Stimulated activated CD4-positive, alpha-beta T cell treated with anti-CD3 and anti-CD28 coated beads, TNF-alpha, amount 100 ng/mL, for 24 hours (primary cell): ENCODE data around the gene EPDR1.
"Not testable (repeated sequence)": the region's sequence is repeated elsewhere in the genome, so short reads cannot be mapped to it uniquely, and the experiment has no call there.

ENCODE experiments used
- DNase-seq, 3 experiments: peaks; one replicate each; pipeline ENCODE4 v3.0.0-alpha.2; 2020; ENCODE audit warnings: low read depth in 3 of 3

The EPDR1 gene

GRCh38 chr7:37928878-37929277 lies 8.4 kb downstream of the EPDR1 start:
- DNase-seq = no peak

- DNase-seq = no peak
These were observed 9.9 kb downstream of the EPDR1 start for GRCh38 chr7:37930226-37930948.

- DNase-seq = no peak
These were observed 12.1 kb downstream of the EPDR1 start for GRCh38 chr7:37932543-37932942.

DNA sequence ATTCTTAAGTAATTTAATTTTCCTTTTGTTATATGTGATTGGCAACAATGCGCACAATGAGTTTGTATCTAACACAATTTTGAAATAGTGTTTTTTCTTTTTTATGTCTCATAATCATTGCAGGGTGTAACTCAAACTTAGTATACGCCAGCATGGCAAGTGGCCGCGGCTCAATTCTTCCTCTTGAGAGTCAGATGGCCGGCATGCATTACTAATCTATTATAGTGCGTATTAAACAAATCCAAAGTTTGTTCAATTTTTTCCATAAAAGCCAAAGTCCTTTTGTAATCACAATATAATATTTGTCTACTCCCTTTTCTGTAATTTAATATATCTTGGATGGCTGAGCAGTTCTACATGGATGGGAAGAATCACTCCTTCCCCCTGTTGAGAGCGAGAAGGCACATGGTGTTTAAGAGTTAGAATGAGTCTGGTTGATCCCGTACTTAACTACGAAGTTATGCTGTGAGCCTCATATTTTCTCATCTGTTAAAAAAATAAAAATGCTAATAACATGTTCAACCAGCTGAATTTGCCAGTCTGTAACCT lies 12.7 kb downstream of the EPDR1 start:
- DNase-seq = no peak

DNA sequence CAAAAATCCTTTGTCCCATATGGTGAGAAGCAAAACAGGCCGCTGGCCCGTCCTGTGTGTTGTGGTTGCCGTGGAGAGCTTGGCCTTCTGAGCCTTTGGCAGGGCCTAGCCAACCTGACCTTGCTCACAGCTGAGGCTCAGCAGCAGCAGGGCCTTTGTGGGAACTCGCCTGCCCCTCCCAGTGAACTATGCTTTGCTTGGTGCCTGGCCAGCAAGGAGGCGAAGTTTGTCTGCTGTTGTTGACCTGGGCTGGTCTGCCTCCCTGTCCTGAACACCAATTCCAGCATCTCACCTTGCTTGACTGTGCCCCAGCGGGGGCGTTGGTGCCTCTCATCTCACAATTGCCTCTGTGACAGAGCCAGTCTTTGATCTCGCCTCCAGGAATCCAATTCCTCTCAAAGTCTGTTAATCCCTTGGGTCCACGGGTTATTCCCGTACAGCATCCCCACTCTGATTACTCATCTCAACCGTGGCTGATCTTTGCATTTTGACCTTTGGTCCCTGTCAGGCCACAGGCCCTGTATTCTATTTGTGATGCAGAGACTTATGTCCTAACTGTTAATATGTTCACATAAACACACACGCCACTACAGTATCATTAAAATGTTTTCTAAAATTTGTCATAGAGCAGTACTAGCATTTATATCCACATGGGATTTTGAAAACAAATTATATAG lies 22.6 kb downstream of the EPDR1 start:
- DNase-seq = no peak

GRCh38 chr7:37943905-37944736 lies 23.7 kb downstream of the EPDR1 start:
- DNase-seq = no peak

GRCh38 chr7:37944737-37945054 lies 24.3 kb downstream of the EPDR1 start:
- DNase-seq = no peak

DNA sequence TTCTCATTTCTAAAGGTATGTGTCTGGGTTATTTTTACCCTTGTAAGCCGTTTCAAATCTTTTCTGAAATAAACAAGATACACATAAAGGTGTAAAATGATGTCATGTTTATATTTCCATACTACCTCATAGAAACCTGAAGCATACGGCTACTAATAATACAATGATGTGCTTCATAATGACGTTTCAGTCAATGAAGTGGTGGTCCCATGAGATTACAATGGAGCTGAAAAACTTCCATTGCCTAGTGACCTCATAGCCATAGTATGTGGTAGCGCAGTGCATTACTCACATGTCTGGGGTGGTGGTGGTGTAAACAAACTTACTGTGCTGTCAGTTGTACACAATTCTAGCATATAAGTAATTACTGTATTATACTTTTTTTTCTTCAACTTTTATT lies 24.9 kb downstream of the EPDR1 start:
- DNase-seq = no peak

DNA sequence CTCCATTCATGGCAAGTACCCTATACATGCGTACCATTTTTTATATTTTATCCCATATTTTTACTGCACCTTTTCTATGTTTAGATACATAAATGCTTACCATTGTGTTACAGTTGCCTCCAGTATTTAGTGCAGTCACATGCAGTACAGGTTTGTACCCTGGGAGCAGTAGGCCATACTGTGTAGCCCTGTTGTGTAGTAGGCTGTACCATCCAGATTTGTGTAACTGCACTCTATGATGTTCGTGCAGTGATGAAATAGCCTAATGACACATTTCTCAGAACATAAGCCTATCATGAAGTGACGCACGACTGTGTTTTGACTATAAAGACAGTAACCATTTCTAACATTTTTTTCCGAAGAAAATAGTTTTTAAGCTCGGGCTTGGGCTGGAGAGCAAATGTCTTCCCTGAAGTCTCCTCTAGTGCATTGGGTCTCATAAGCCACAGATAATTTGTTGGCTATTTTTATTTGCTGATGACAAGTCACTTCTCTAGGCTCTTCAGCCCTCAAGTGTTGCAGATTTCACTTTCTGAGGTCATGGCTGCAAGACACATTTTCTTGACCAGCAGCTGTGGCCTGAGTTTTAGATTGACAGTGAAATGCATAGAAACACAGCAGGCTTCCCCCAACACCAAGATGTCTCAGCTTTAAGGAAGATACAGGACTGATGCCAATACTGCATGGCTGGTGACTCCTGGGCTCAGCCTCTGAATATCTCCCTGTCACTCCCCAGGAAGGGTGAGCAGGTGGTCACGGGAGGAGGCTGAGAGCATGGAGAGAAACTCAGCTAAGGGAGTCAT lies 26.9 kb downstream of the EPDR1 start:
- no peak for DNase-seq

DNA sequence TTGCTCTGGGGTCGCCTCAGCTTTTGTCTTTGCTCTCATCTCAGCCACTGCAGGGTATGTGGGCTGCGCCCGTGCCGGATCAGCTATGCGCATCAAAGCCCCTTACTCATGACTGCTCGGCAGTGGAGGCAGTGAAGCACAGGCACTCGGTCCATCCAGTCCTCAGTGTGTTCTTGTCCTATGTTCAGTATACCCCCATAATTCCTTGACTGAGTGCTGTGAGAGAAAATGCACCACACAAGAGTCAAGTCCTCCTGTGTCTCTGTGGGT lies 27.4 kb downstream of the EPDR1 start:
- DNase-seq = no peak

DNA sequence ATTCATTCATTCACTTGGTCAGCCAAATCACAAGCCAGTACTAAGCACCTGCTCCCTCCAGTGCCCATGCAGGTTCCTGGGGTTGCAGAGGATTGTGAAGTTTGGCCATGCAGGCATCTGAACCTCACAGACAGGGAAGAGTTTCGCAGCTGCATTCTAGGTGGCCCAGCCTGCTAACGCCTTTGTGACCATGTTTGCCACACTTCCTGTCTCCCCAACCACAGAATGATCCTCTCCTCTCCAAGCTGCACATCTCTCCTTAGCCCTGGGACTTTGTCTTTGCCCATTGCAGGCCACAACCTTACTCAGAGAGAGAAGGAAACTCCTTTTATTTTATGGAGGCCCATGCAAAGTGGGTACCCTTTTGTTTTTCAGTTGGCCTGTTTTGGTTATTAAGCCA lies 31.8 kb downstream of the EPDR1 start:
- DNase-seq = no peak

GRCh38 chr7:37954217-37954616 lies 33.8 kb downstream of the EPDR1 start:
- DNase-seq = not testable (repeated sequence)

DNA sequence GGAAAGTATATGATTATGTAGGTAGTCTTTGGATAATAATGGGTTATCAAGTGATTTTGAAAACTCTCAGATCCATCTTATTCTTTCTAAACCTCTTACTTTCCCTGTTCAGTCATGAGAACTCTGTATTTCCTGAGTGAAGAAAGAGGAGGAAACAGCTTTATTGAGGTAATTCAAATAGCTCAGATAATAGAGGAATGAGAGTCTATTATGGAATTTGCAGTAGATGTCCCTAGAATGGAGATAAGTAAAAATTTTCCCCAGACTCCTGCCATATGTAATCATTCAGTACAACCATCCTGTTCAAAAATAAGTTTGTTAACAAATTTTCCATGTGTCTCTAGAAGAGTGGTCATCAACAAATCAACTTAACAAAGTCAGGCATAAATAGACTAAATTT lies 36.4 kb downstream of the EPDR1 start:
- DNase-seq = no peak

GRCh38 chr7:37957221-37957970 lies 37.0 kb downstream of the EPDR1 start:
- DNase-seq = no peak

- DNase-seq = no peak
These were observed 40.0 kb downstream of the EPDR1 start for GRCh38 chr7:37960483-37960882.

- no peak for DNase-seq
These were observed 40.8 kb downstream of the EPDR1 start for GRCh38 chr7:37961251-37961650.

DNA sequence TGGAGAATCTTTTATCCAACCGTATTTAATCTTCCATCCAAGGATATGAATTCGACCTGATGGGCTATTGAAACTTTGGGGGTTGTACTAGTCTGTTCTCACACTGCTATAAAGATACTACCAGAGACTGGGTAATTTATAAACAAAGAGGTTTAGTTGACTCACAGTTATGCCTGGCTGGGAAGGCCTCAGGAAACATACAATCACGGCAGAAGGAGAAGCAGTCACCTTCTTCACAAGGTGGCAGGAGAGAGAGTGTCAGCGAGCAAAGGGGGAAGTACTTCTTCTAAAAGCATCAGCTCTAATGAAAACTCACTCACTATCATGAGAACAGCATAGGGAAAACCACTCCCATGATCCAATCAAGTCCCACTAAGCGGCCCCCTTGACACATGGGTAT lies 43.8 kb downstream of the EPDR1 start:
- no peak for DNase-seq

- no peak for DNase-seq
These were observed 49.8 kb downstream of the EPDR1 start for GRCh38 chr7:37970211-37970610.

DNA sequence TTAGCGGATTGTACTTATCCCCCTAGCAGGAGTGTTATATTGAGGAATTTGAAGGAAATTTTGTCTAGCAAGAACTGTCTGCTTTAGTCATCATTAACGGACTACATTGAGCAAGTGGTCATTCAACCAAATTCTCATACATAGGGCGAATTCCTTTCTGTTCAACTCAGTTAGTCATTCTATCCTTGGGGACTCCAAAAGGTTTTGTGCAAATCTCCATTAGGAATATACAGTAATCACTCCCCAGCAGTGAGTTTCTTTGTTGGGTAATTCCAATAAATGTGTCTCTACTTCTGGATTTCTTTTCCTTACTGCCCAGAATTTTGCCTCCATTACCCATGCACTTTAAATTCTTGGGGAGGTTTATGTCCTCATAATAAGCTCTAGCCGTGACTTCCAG lies 51.1 kb downstream of the EPDR1 start:
- DNase-seq = no peak

DNA sequence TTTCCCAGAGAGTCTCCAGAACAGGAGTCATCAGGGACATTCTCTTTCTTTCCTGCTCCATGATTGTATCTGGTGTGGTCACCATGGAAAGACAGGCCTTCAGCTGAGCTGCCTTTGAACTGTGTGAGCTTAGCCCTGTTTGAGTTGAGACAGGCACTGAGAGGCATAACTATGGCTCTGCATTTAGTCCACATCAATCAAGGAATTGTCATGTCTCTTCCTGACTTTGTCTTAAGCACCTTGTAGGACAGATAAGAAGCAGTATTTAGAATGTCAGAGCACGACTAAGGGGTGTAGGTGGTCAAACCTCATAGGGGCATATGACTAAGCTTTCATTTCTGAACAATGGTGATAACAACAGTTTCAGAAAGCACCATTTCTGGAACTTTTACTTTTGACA lies 53.5 kb downstream of the EPDR1 start:
- no peak for DNase-seq

GRCh38 chr7:37974711-37975110 lies 54.3 kb downstream of the EPDR1 start:
- DNase-seq = no peak
